NCI-H748 (cell line): ENCODE results near the gene MAP3K3.

Experiments
- DNase-seq: peaks from one replicate; lab custom pipeline; 2025; ENCODE audit not compliant: unreplicated experiment; lab: John Stamatoyannopoulos, UW

Gene MAP3K3

DNA sequence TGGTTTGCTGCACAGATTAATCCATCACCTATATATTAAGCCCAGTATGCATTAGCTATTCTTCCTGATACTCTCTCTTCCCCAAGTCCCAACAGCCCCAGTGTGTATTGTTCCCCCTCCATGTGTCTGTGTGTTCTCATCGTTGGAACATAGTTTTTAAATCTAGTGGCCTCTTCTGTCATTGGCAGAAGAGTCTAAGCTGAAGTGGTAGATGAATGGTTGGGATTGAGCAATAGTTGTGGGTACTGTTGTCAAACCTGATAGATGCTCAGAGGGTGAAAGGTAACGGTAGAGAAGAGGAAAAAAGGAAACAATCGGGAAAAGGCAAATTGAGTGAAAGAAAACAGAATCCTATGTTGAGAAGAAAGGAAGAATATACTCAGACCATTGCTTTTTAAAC, 29.9 kb downstream of the MAP3K3 start:
- DNase-seq, result no peak

DNA sequence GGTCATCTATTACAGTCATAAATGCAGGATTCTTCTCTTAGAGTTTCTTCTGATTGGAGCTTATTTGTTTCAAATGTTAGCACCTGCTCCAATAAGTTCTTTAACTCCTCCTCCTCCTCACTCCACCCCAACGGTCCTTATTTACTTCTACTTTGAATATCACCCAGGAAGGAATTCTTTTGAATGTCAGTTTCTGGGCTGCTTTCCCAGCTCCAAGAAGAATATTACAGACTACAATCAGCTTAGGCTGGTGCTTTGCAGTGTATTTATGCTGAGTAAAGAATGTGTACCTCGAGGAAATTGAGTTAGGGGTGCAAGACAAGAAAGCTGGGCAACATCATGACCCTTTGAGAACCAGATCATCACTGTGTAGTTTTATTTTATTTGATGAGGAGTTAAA, 30.8 kb downstream of the MAP3K3 start:
- no peak for DNase-seq

DNA sequence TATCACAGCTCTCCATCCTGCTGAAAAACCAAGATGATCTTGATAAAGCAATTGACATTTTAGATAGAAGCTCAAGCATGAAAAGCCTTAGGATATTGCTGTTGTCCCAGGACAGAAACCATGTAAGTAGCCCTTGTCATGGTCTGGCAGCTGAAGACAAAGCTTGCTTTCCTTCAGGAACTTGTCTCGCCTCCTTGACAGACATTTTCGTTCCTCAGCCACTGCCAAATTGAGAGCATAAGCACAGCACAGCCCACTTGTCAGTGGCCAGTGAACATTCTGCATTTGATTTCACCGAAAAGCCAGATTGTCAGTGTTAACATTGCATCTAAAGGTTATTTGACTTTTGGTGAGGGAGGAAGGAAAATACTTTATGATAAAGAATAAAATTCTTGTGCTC, 35.6 kb downstream of the MAP3K3 start:
- no peak for DNase-seq

DNA sequence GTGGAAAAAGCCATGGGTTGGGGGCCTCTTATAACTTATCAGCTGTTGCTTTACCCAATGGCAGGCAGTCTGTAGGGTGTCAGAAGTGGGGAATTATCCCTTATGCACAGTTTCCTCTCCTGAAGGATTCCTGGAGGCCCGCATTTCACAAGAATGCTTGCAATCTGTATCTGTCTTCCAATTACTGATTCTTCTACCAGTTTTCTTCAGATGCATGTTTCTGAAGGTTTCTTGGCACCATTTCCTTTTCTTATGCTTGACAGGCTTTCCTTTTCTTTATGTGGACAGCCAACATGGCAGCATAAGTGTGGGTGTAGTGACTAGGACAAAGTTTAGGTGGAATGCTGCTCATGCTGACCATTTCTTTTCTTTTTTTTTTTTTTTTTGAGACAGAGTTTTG, 36.1 kb downstream of the MAP3K3 start:
- no peak for DNase-seq

DNA sequence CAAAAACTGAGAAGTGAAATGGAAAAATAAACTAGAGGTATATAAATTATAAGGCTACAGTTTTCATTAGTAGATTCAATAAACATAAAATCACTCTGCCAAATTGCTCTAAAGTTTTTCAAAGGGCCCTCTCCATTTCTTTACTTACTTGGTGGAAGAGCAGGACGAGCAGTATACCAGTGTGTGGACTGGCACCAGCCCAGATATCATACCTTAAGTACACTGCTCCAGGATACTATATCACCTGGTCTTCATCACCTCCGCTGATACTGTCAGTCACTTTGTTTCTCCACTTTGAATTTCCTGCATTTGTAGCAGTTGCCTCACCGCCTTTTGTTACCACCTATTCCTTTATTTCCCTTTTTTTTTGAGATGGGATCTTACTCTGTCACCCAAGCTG, 37.6 kb downstream of the MAP3K3 start:
- no peak for DNase-seq

DNA sequence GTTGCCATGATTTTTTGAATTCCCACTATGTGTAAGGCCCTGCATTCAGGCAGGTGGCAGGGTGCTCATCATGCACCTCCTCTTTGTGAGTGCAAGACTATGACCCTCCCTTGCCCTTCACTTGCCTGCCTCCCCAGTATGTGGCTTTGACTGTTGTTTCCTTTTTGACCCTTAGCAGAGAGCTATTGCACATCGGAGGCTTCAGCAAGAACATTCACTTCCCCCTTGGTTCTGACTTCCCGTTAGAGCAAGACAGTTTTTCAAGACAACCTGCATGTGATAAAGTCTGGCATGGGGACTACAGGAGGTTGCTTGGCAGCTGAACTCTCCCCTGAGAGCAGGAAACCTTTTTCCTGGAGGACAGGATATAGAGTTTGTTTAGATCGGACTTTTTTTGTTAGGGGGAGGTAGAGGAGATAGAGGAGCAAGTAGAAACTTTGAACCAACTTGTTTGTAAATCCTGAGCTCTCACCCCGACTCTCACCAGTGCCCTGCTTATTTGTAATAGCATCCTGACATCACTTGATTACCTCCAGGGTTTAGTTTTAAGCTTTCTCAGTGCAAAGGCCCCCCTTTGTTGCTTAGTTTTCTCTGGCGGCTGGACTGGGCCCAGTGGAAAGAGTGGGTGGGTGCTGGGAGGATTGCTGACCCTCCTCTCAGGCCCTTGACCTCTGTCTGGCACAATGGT, 43.5 kb downstream of the MAP3K3 start:
- no peak for DNase-seq

DNA sequence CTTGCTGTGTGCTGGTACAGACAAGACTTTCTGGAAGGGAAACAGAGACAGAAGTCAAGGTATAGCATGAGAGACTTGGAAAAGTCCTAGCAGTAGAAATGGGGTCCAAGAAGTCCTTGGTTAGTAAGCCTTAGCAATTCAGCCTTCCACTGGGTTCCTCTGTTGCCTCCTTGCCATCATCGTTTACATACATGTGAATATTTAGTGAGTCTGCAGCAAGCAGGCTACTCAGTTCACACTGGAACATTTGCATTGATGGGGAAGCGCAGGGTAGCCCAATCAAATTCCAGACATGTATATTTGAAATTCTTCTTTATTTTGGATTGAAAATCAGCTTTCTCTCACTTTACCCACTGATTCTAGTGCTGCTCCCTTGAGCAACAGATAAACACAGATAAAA, 50.6 kb downstream of the MAP3K3 start:
- DNase-seq, result no peak

DNA sequence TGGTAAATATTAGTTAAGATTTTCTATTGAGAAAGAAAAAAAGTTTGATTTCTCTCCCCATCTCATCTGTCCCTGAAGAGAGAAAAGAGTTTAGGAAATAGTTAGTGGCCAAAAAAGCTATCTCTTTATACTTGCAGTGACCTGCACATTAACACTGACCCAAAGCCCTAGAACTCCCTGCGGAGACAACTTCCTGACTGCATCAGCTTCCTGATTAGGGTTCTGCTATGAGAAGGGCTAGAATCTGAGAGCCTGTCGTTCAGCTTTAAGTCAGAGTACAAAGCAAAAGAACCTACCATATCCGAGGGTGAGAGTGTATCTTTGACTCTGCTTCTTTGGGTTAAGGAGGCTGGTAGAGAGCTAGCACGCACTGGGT, 53.0 kb downstream of the MAP3K3 start:
- no peak for DNase-seq

DNA sequence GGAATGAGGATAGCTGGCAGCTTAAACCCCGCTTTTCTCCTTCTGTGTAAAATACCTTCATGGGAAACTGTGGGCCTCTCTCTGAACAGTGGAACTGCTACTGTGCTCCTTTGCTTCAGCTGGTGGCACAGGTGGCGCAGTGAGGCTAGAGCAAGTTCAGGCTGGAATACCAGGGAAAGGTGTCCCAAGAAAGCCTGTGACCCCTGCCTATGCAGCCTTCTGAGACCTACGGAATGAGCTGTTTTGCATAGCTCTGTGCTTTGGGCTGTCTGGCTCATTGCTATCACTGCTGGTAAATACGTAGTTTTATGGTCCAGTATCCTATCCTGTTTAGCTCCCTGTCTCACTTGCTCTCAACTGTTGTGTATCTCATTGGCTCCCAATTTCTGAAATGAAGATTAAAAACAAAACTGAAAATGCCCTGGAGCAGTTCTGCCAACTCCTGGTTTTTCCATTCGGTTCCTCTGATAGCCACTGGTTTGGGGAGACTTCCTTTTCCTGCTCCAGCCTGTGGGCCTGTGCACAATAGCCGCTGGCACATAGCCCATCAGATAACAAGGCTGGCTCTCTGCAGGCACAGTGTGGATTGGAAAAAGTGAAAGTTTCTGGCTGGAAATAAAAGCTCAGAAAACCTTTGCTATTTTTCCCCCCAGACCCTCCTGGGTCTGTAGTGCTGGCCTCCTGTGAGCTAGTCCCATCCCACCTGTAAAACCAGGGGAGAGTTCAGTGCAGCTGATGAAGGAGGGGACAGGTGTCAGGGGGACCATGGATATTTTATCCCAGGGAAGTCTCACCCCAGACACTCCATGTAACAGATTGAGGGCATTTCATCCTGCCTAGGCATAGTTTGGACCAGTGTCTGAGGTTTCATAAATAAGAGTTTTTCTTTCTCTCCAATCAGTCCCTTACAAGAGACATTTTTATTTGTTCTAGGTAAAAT, 53.7 kb downstream of the MAP3K3 start:
- no peak for DNase-seq

DNA sequence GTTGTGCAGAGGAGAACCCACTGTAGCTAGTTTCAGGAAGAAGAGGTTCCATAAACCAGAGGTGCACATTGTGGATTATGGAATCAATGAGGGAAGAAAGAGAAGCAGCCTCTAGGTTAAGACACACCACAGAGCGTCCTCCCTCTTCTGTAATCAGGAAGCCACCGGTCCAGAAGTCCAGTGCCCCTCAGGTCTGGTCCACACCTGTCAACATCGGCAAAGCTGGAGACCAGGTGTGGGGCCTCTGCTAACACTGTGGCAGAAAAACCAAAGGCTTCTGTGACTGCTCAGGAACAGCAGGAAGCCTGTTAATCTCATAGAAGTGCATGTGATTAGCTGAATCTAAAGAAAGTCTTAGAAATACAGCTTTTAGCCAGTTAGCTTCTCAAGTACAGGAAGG, 54.4 kb downstream of the MAP3K3 start:
- DNase-seq, result no peak

DNA sequence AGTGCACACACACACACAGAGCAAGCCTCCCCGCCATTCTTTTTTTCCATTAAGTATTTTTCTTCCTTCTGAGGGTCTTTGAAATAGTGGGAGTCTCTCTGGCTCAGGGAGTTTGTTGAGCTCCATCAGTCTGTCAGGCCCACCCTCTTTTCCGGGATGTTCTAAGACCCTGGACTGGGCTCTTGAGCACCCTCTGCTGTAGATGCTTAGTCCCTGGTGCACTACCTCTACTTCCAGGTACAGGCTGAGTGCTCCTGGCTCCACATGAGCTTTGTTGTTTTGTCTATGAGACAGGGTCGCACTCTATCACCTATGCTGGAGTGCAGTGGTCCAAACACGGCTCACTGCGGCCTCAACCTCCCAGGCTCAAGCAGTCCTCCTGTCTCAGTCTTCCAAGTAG, 57.0 kb downstream of the MAP3K3 start:
- DNase-seq, result no peak

DNA sequence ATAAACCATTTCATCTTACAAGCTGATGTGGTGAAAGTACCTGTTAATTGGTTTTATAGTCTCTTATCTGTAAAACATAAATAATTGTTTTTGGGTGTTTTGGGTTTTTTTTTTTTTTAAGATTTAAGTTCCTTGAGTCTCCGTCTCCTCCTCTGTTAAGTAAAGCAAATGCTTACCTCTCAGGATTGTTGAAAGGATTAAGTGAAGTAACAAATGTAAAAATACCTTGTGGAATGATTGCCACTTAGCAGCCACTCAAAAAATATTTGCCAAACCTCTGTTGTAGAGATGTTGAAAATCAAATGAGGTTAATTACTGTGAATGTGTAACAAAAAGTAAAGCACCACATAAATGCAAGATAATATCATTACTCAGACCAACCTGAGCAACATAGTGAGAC, 58.5 kb downstream of the MAP3K3 start:
- DNase-seq, result no peak

DNA sequence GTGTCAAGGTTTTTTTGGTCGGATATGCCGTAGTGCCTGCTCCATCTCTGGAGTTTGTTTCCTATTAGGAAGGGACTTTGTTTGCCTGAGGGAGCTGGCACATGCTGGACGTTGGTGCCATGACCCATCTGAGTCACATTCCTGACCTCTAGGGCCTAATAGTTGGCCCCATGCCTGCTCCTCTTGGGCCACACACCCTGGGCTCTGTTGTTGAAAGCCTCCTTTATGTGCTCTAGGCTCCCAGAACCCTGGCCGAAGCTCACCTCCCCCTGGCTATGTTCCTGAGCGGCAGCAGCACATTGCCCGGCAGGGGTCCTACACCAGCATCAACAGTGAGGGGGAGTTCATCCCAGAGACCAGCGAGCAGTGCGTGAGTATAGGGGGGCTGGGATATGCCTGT, 59.3 kb downstream of the MAP3K3 start:
- DNase-seq, result no peak

DNA sequence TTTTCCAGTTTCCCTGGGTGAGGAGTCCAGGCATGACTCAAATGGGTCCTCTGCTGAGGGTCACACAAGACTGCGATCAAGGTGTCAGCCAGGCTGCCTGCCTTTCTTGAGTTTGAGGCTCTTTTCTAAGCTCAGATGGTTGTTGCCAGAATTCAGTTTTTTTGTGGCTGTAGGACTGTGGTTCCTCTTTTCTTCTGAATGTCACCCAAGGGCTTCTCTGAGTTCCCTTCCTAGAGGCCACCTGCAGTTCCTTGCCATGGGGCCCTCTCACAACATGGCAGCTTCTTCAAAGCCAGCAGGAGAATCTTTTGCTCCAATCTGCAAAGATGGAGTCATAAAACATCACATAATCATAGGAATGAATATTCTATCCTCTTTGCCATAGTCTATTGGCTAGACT, 60.2 kb downstream of the MAP3K3 start:
- no peak for DNase-seq

DNA sequence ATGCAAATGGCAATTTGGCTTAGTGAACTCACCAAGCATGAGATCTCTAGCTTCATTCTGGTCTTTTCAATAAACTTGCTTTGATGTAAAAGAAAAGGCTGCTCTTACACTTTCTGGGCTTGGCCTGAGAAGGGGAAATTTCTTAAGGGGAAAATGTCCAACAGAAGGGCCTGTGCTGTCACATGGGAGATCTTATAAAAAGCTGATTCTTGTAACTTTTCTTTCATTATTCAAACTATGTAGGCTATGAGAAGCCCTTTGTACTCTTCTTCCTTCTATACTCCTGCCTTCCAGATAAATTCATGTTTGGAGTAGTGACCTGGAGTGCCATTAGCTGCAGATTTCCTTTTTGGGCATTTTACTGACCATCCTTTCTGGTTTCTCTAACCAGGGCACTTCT, 60.8 kb downstream of the MAP3K3 start:
- DNase-seq, result no peak

DNA sequence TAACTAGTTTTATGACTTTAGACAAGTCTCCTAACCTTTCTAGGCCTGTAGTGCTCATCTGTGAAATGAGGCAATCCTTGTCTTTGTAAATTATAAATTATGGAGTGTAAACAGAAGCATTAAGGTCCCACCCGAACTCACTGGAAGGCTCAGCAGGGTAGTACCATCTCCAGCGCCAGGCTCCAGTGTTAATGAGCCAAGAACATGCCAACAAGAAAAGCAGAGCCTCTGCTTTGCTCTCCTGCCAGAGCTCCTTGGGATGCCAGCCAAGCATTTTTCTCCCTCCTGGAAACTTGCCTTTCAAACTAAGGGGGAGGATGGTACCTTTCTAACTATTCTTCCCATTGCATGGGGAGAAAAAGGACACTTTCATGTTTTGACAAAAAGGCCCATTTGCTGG, 62.8 kb downstream of the MAP3K3 start:
- no peak for DNase-seq

DNA sequence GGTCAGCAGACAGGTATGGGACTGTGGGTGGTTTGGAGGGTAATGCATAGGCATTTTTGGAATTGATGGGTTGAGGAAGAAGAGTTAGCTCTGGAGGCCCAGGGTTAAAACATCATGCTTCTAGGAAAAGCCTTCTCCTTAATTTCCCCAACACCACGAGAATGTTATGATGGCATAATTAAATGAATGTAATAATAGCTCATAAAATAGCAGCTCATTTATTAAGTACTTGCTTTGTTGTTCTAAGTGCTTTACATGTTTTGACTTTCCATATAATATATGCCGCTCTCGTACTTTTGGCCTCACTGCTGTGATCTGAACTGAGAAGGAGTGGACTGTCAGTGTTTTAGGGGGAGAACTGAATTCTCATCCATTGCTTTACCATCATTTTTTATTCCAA, 63.4 kb downstream of the MAP3K3 start:
- DNase-seq, result no peak

DNA sequence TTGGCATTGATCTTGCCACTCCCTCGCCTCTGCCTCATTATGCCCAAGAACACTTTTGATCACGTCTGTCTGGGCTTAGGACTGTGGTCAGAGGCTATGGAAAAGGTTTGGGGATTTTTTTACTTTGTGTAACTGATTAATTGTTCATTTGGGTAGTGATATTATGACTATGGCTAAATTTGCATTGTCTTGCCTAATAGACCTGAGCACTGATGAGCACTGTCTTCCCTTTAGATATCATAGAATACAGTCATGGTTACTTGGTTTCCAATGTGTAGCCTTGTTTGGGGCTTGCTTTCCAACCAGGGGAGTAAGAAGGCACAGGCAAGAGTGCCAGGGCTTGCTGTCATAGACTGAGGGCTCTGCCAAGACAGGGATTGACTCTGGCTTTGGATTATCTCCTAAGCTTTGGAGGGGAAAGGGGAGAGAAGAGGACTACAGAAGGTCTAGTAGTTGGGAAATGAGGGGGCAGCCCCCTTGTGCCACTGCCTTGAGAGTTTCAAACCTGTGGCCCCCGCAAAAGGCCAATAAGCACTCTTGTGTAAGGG, 64.0 kb downstream of the MAP3K3 start:
- DNase-seq, result no peak

DNA sequence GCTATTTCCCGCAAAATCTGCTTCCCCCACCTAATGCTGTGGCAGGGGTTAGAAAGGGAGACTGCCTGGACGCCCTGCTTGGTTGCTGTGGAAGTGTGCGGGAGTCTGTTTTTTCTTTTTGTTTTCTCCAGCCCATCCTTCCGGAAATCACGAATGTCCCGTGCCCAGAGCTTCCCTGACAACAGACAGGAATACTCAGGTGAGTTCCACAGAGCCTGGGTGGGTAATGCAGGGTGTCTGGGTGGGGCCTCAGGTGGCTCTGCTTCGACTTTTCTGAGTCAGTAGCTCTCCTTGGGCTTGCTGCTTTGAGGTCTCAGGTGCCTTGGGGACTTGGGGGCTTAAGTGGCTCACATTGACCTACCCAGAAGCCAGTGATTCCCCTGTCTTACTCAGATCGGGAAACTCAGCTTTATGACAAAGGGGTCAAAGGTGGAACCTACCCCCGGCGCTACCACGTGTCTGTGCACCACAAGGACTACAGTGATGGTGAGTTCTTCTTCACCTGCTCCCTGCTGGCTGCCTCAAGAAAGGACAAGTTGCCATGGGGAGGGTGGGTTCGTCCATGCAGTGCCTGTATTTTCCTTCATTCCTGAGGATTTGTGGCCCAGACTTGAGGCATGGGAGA, 66.3 kb downstream of the MAP3K3 start:
- no peak for DNase-seq

DNA sequence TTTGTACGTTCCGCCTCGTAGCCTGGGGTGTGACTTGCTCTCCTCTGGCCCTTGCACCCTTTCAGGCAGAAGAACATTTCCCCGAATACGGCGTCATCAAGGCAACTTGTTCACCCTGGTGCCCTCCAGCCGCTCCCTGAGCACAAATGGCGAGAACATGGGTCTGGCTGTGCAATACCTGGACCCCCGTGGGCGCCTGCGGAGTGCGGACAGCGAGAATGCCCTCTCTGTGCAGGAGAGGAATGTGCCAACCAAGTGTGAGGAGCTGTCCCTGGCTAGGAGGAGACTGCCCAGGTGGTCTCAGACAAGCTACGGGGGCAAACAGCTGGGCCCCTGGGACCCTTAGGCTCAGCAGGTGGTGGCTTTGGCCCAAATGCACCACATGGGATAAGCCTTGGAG, 67.3 kb downstream of the MAP3K3 start:
- DNase-seq, result no peak

DNA sequence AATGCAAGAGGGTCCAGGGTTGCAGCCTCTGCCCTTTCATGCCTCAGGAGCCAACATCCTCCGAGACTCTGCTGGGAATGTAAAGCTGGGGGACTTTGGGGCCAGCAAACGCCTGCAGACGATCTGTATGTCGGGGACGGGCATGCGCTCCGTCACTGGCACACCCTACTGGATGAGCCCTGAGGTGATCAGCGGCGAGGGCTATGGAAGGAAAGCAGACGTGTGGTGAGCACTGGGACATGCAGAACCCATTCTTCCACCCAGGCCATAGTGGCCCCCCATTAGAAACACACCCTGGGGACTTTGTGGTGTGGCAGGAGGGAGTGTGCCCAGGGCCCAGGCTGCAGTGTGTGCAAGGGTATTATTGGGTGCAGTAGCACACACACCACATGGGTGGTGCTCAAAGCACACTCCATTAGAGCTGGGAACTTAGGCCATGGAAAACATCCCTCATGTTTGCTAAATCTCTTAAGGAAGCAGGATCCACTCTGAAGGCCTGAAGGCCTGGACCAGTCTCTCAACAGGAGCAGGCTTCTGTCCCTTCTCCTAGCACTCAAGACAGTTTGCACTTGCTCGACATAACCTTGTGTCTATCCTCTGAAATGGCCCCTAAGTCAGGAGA, 70.1 kb downstream of the MAP3K3 start:
- DNase-seq, result no peak
